Nephron (organoid): ENCODE measurements around the gene PRKCA.

Experiments
- H3K27ac Mint-ChIP-seq, 3 experiments: 2 replicates each; pipeline ENCODE4 v1.8.0; 2020; ENCODE audit warnings: mixed read lengths in 3 of 3, mild to moderate bottlenecking in 2 of 3, moderate library complexity in 1 of 3
- H3K27me3 Mint-ChIP-seq: 2 replicates; pipeline ENCODE4 v1.8.0; 2021; ENCODE audit warnings: low read depth, mild to moderate bottlenecking, moderate library complexity, mixed read lengths
- H3K36me3 Mint-ChIP-seq: 2 replicates; pipeline ENCODE4 v1.8.0; 2020; ENCODE audit warnings: low read depth, mixed read lengths
- H3K4me1 Mint-ChIP-seq: 2 replicates; pipeline ENCODE4 v1.8.0; 2020; ENCODE audit warnings: mixed read lengths
- H3K4me3 Mint-ChIP-seq, 3 experiments: 2 replicates each; pipeline ENCODE4 v1.8.0; 2020; ENCODE audit warnings: mild to moderate bottlenecking in 3 of 3, mixed read lengths in 3 of 3, moderate library complexity in 2 of 3
- H3K9me3 Mint-ChIP-seq: 2 replicates; pipeline ENCODE4 v1.8.0; 2020; ENCODE audit warnings: mixed read lengths
- CTCF ChIP-seq, 3 experiments: fragments of 200-600 bp; sonication (generic); IDR thresholded peaks; one replicate each; pipeline ENCODE4 v1.5.0; 2021; ENCODE audit warnings: antibody characterized with exemption in 3 of 3; ENCODE audit not compliant: unreplicated experiment in 3 of 3

The PRKCA gene

GRCh38 chr17:66840061-66840460 is 537.6 kb downstream of the PRKCA start:
- peak overlapping the region in 1 of 3 experiments; percentile 72 for H3K27ac Mint-ChIP-seq
- no peaks in the 10 kb centered on the region for H3K36me3 Mint-ChIP-seq
- no peaks in the 10 kb centered on the region for H3K4me1 Mint-ChIP-seq
- H3K9me3 Mint-ChIP-seq = no peaks in the 10 kb centered on the region
- no peak overlapping the region for H3K4me3 Mint-ChIP-seq
- TF ChIP-seq CTCF (IDR thresholded peaks at IDR 0.05; ENCODE audit: unreplicated experiment in 3 of 3) = no peak
- peaks cover 51% of the 10 kb centered on the region for H3K27me3 Mint-ChIP-seq

DNA sequence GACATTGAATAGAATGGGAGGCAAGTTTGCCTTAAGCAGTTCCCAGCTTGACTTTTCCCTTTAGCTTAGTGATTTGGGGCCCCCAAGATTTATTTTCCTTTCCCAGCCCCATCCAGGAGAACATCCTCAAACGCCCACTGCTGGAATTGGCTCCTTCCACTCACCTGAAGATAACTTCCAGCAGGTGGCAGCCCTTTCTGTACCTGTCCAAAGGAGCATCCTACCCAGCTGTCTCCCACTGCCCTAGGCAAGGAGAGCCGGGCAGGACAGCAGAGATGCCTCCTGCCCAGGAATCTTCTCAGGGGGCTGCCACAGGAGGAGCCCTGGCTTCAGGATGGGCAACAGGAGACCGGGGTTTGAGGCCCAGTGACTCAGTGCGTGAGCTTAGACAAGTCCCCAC is 538.9 kb downstream of the PRKCA start:
- TF ChIP-seq CTCF (IDR thresholded peaks at IDR 0.05; ENCODE audit: unreplicated experiment in 3 of 3) = no peak
- H3K27ac Mint-ChIP-seq = no peak overlapping the region

GRCh38 chr17:66841744-66842143 is 539.3 kb downstream of the PRKCA start:
- H3K27me3 Mint-ChIP-seq = peaks cover 40% of the 10 kb centered on the region
- H3K9me3 Mint-ChIP-seq = peaks cover 4% of the 10 kb centered on the region
- no peaks in the 10 kb centered on the region for H3K4me1 Mint-ChIP-seq
- TF ChIP-seq CTCF (IDR thresholded peaks at IDR 0.05; ENCODE audit: unreplicated experiment in 3 of 3) = no peak
- no peak overlapping the region for H3K27ac Mint-ChIP-seq
- no peak overlapping the region for H3K4me3 Mint-ChIP-seq
- H3K36me3 Mint-ChIP-seq = no peaks in the 10 kb centered on the region

More for the DNA sequence above, 538.9 kb downstream of the PRKCA start:
- H3K36me3 Mint-ChIP-seq = no peaks in the 10 kb centered on the region
- no peaks in the 10 kb centered on the region for H3K9me3 Mint-ChIP-seq
- H3K27me3 Mint-ChIP-seq = peaks cover 44% of the 10 kb centered on the region
- no peak overlapping the region for H3K4me3 Mint-ChIP-seq
- no peaks in the 10 kb centered on the region for H3K4me1 Mint-ChIP-seq

DNA sequence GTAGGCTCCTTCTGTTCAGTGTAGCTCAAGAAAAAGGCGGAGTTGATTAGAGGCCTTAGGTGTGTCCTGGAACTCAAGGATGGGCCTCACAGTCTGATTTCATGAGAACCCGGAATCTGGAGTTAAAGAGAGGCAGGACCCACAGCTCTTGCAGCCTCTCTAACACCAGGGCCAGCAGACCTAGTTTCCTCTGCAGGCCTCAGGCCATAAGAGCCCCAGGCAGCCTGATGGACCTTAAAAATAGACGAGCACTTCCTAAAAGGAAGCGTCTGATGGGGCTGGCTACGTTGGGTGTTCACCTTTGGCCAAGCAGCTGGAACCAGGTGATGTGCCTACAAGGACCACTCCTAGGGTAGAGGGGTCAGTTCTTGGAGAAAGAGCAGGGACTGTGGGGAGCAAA is 540.1 kb downstream of the PRKCA start:
- no peak for TF ChIP-seq CTCF (IDR thresholded peaks at IDR 0.05; ENCODE audit: unreplicated experiment in 3 of 3)
- Mint-ChIP-seq H3K4me1 (no peaks in the 10 kb centered on the region), H3K4me3 (no peak overlapping the region), H3K9me3 (peaks cover 8% of the 10 kb centered on the region), H3K36me3 (no peaks in the 10 kb centered on the region), H3K27me3 (peaks cover 33% of the 10 kb centered on the region), H3K27ac (no peak overlapping the region)

- Mint-ChIP-seq H3K4me3 (no peak overlapping the region), H3K27ac (no peak overlapping the region), H3K9me3 (peaks cover 8% of the 10 kb centered on the region), H3K4me1 (no peaks in the 10 kb centered on the region), H3K27me3 (peaks cover 32% of the 10 kb centered on the region), H3K36me3 (no peaks in the 10 kb centered on the region)
- no peak for TF ChIP-seq CTCF (IDR thresholded peaks at IDR 0.05; ENCODE audit: unreplicated experiment in 3 of 3)
Observed at GRCh38 chr17:66842959-66843358, 540.5 kb downstream of the PRKCA start.

DNA sequence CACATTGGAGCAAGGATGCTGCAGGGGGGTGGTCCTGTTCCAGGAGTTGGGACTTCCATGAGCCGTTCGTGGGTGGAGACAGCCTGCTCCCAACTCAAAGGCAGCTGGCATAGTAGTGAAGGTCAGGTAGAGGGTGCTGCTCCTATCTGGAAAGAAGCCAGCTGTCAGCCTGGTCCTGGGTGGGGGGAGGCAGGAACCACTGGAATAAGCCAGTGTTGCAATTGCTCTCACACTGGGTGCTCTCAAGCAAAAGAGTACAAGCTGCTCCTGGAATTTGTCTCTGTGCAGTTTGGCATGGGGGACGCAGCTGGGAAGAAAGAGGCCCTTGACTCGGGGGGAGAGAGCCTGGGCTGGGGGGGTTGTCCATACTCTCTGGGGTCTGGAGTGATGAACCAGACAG is 541.2 kb downstream of the PRKCA start:
- no peak overlapping the region for H3K4me3 Mint-ChIP-seq
- H3K4me1 Mint-ChIP-seq = no peaks in the 10 kb centered on the region
- no peak for TF ChIP-seq CTCF (IDR thresholded peaks at IDR 0.05; ENCODE audit: unreplicated experiment in 3 of 3)
- no peak overlapping the region for H3K27ac Mint-ChIP-seq
- peaks cover 8% of the 10 kb centered on the region for H3K9me3 Mint-ChIP-seq
- peaks cover 26% of the 10 kb centered on the region for H3K27me3 Mint-ChIP-seq
- H3K36me3 Mint-ChIP-seq = no peaks in the 10 kb centered on the region
